ENCODE measurements around the gene HAVCR2. TPM values are rescaled to one million over a fixed set of nuclear protein-coding genes. Genes with fewer than 3 reads are reported as not detected.

Gene HAVCR2
- total and polyA plus RNA-seq, 9 of the 15 experiments (the other 6 are each of a cell fraction or from before 2014, with no cell fraction given), result 0.04 to 0.11 (median 0.06) TPM; not detected in 5

DNA sequence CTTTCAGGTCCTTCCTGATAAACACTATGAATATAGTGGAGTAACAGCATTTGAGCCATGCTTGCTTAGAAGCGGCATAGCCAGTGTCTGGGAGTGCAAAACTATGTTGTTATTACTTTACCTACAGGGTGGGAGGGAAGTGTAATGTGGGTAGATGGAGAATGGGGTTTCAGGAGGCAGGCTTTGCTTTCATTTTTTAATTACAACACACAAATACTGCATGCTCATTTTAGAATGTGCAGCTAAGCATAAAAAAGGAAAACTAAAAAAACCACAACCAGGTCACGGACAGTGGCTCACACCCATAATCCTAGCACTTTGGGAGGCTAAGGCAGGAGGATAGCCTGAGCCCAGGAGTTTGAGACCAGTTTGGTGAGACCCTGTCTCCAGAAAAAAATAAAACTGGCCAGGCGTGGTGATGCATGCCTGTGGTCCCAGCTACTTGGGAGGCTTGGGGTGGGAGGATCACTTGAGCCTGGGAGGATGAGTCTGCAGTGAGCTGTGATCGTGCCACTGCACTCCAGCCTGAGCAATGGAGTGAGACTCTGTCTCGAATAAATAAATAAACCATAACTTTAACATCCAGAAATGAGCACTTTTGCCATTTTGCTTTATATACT is 70.2 kb downstream of the HAVCR2 start:
- no peaks in the 10 kb centered on the region for H3K9me3 ChIP-seq (replicated peaks; ENCODE audit: control insufficient read depth, insufficient read depth, low read depth, low read length)
- POLR2A ChIA-PET, result no interaction called here
- no peak overlapping the region for H3K4me3 ChIP-seq
- no peaks in the 10 kb centered on the region for H3K9me1 ChIP-seq (ENCODE audit: control insufficient read depth, insufficient read depth, low read length)
- no peaks in the 10 kb centered on the region; a peak in 1 of 5 replicates for H3K4me1 ChIP-seq (replicated peaks in 1 of 2; ENCODE audit: control insufficient read depth in 2 of 2, insufficient read depth in 2 of 2, low read length in 2 of 2)
- H3K79me2 ChIP-seq (ENCODE audit: control insufficient read depth, insufficient read depth, low read length), result no peaks in the 10 kb centered on the region
- H3K36me3 ChIP-seq (ENCODE audit: control insufficient read depth, insufficient read depth, low read length), result no peaks in the 10 kb centered on the region
- ATAC-seq (no peak), DNase-seq (ENCODE audit: extremely low read depth in 1 of 4, low spot score in 3 of 4) (no peak), FAIRE-seq (no peak)
- no peak overlapping the region for H3K4me2 ChIP-seq (ENCODE audit: insufficient read depth, low read length)
- in situ Hi-C loops (cut with MboI) (no loop called here), intact Hi-C loops (cut with micrococcal nuclease) (no loop called here)
- no TSS peak for BruUV-seq (replicated peaks)
- 5% methylated on average over 5 of the region's 5 CpGs for WGBS (ENCODE audit: insufficient coverage, low coverage, missing lambda C conversion rate)
- H3K9ac ChIP-seq (ENCODE audit: insufficient read depth in 1 of 2, low read depth in 2 of 2, low read length in 2 of 2), result no peak overlapping the region
- no peaks in the 10 kb centered on the region for H4K20me1 ChIP-seq (replicated peaks; ENCODE audit: control insufficient read depth, insufficient read depth, low read length)
- TF ChIP-seq FOXP1 (CRISPR knock-in tag; IDR thresholded peaks at IDR 0.05) (no peak), HDAC8 (tag; IDR thresholded peaks at IDR 0.05) (no peak), SRSF3 (IDR thresholded peaks at IDR 0.05; ENCODE audit: insufficient read depth, low read length) (no peak), GTF2A2 (tag; IDR thresholded peaks at IDR 0.05) (no peak), KDM4B (IDR thresholded peaks at IDR 0.05; ENCODE audit: borderline replicate concordance in 2 of 2, low read depth in 1 of 2) (no peak), SAFB2 (IDR thresholded peaks at IDR 0.05; ENCODE audit: borderline replicate concordance, low read depth, low read length, severe bottlenecking) (no peak), SMAD1 (IDR thresholded peaks at IDR 0.05; ENCODE audit: low read depth, low read length, partially characterized antibody) (no peak), KDM5B (IDR thresholded peaks at IDR 0.05; ENCODE audit: insufficient replicate concordance, low read depth, low read length) (no peak)
- TF ChIP-seq, protein P1, sequence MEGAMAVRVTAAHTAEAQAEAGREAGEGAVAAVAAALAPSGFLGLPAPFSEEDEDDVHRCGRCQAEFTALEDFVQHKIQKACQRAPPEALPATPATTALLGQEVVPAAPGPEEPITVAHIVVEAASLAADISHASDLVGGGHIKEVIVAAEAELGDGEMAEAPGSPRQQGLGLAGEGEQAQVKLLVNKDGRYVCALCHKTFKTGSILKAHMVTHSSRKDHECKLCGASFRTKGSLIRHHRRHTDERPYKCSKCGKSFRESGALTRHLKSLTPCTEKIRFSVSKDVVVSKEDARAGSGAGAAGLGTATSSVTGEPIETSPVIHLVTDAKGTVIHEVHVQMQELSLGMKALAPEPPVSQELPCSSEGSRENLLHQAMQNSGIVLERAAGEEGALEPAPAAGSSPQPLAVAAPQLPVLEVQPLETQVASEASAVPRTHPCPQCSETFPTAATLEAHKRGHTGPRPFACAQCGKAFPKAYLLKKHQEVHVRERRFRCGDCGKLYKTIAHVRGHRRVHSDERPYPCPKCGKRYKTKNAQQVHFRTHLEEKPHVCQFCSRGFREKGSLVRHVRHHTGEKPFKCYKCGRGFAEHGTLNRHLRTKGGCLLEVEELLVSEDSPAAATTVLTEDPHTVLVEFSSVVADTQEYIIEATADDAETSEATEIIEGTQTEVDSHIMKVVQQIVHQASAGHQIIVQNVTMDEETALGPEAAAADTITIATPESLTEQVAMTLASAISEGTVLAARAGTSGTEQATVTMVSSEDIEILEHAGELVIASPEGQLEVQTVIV (CRISPR knock-in tag; IDR thresholded peaks at IDR 0.05; ENCODE audit: borderline replicate concordance), result no peak
- no peak overlapping the region for H3K27ac ChIP-seq (ENCODE audit: extremely low read depth, low read depth, low read length)
- CTCF ChIA-PET (ENCODE audit: low intra/inter-chr PET ratio), result no interaction called here
- H3K27me3 ChIP-seq (ENCODE audit: control insufficient read depth in 2 of 2, insufficient read depth in 2 of 2, low read length in 2 of 2), result no peaks in the 10 kb centered on the region
- H2AFZ ChIP-seq (ENCODE audit: low read depth, low read length), result no peak overlapping the region

Other genes with a start within 250 kb of the HAVCR2 start
- not detected in 2 replicates for gene TIMD4, start 145.8 kb downstream of the HAVCR2 start, total RNA-seq (2014; rRNA removed)
- not detected in 2 replicates for gene TIMD4, start 145.8 kb downstream of the HAVCR2 start, total RNA-seq (2014; rRNA removed; fragmentation: Illumina TruSeq; extraction: Trizol)
- not detected in 2 replicates for gene TIMD4, start 145.8 kb downstream of the HAVCR2 start, total RNA-seq (2015; rRNA removed; fragmentation: Illumina TruSeq; extraction: Trizol)
- not detected in 2 replicates for gene TIMD4, start 145.8 kb downstream of the HAVCR2 start, total RNA-seq (2021)
- gene TIMD4, start 145.8 kb downstream of the HAVCR2 start, polyA plus RNA-seq (2011; rRNA removed), result not detected in 2 replicates
- not detected in 2 replicates for gene TIMD4, start 145.8 kb downstream of the HAVCR2 start, polyA plus RNA-seq (2014; fragmentation: Illumina TruSeq; extraction: Trizol)
- gene TIMD4, start 145.8 kb downstream of the HAVCR2 start, polyA plus RNA-seq (2014; fragmentation: Nextera tagmentation; extraction: Ambion mirVana), result not detected
- gene TIMD4, start 145.8 kb downstream of the HAVCR2 start, polyA plus RNA-seq (2014; rRNA removed), result not detected in 2 replicates
- not detected in 2 replicates for gene HAVCR1, start 49.9 kb downstream of the HAVCR2 start, total RNA-seq (2014; rRNA removed)
- not detected in 2 replicates for gene HAVCR1, start 49.9 kb downstream of the HAVCR2 start, total RNA-seq (2014; rRNA removed; fragmentation: Illumina TruSeq; extraction: Trizol)
- gene HAVCR1, start 49.9 kb downstream of the HAVCR2 start, total RNA-seq (2015; rRNA removed; fragmentation: Illumina TruSeq; extraction: Trizol), result not detected in 2 replicates
- not detected in 2 replicates for gene HAVCR1, start 49.9 kb downstream of the HAVCR2 start, total RNA-seq (2021)
- 0.04 and 0.20 TPM in 2 replicates for gene HAVCR1, start 49.9 kb downstream of the HAVCR2 start, polyA plus RNA-seq (2011; rRNA removed)
- gene HAVCR1, start 49.9 kb downstream of the HAVCR2 start, polyA plus RNA-seq (2014; fragmentation: Illumina TruSeq; extraction: Trizol), result not detected in 2 replicates
- not detected for gene HAVCR1, start 49.9 kb downstream of the HAVCR2 start, polyA plus RNA-seq (2014; fragmentation: Nextera tagmentation; extraction: Ambion mirVana)
- not detected in 2 replicates for gene HAVCR1, start 49.9 kb downstream of the HAVCR2 start, polyA plus RNA-seq (2014; rRNA removed)
- 4.5 and 4.8 TPM in 2 replicates for gene MED7, start 33.8 kb upstream of the HAVCR2 start, total RNA-seq (2014; rRNA removed)
- gene MED7, start 33.8 kb upstream of the HAVCR2 start, total RNA-seq (2014; rRNA removed; fragmentation: Illumina TruSeq; extraction: Trizol), result 11.2 and 12.9 TPM in 2 replicates
- 9.2 and 11.8 TPM in 2 replicates for gene MED7, start 33.8 kb upstream of the HAVCR2 start, total RNA-seq (2015; rRNA removed; fragmentation: Illumina TruSeq; extraction: Trizol)
- 6.7 and 7.2 TPM in 2 replicates for gene MED7, start 33.8 kb upstream of the HAVCR2 start, total RNA-seq (2021)
- gene MED7, start 33.8 kb upstream of the HAVCR2 start, polyA plus RNA-seq (2011; rRNA removed), result 10.6 and 15.4 TPM in 2 replicates
- gene MED7, start 33.8 kb upstream of the HAVCR2 start, polyA plus RNA-seq (2014; fragmentation: Illumina TruSeq; extraction: Trizol), result 13.6 and 17.4 TPM in 2 replicates
- 10 to 100 TPM; 37.1 to 38.7 TPM for gene MED7, start 33.8 kb upstream of the HAVCR2 start, polyA plus RNA-seq (2014; fragmentation: Nextera tagmentation; extraction: Ambion mirVana)
- 12.2 and 16.9 TPM in 2 replicates for gene MED7, start 33.8 kb upstream of the HAVCR2 start, polyA plus RNA-seq (2014; rRNA removed)
- gene GARIN3, start 57.2 kb upstream of the HAVCR2 start, total RNA-seq (2014; rRNA removed), result not detected in 2 replicates
- gene GARIN3, start 57.2 kb upstream of the HAVCR2 start, total RNA-seq (2014; rRNA removed; fragmentation: Illumina TruSeq; extraction: Trizol), result not detected in 2 replicates
- gene GARIN3, start 57.2 kb upstream of the HAVCR2 start, total RNA-seq (2015; rRNA removed; fragmentation: Illumina TruSeq; extraction: Trizol), result not detected in 2 replicates
- not detected in 2 replicates for gene GARIN3, start 57.2 kb upstream of the HAVCR2 start, total RNA-seq (2021)
- not detected in 2 replicates for gene GARIN3, start 57.2 kb upstream of the HAVCR2 start, polyA plus RNA-seq (2011; rRNA removed)
- not detected in 2 replicates for gene GARIN3, start 57.2 kb upstream of the HAVCR2 start, polyA plus RNA-seq (2014; fragmentation: Illumina TruSeq; extraction: Trizol)
- gene GARIN3, start 57.2 kb upstream of the HAVCR2 start, polyA plus RNA-seq (2014; fragmentation: Nextera tagmentation; extraction: Ambion mirVana), result not detected
- gene GARIN3, start 57.2 kb upstream of the HAVCR2 start, polyA plus RNA-seq (2014; rRNA removed), result not detected in 2 replicates
- gene ITK, start 71.8 kb upstream of the HAVCR2 start, total RNA-seq (2014; rRNA removed), result not detected in 2 replicates
- not detected in 2 replicates for gene ITK, start 71.8 kb upstream of the HAVCR2 start, total RNA-seq (2014; rRNA removed; fragmentation: Illumina TruSeq; extraction: Trizol)
- 0.04 TPM in 1 of 2 replicates, not detected in the other for gene ITK, start 71.8 kb upstream of the HAVCR2 start, total RNA-seq (2015; rRNA removed; fragmentation: Illumina TruSeq; extraction: Trizol)
- 0.75 and 0.81 TPM in 2 replicates for gene ITK, start 71.8 kb upstream of the HAVCR2 start, total RNA-seq (2021)
- gene ITK, start 71.8 kb upstream of the HAVCR2 start, polyA plus RNA-seq (2011; rRNA removed), result not detected in 2 replicates
- not detected in 2 replicates for gene ITK, start 71.8 kb upstream of the HAVCR2 start, polyA plus RNA-seq (2014; fragmentation: Illumina TruSeq; extraction: Trizol)
- gene ITK, start 71.8 kb upstream of the HAVCR2 start, polyA plus RNA-seq (2014; fragmentation: Nextera tagmentation; extraction: Ambion mirVana), result not detected
- not detected in 2 replicates for gene ITK, start 71.8 kb upstream of the HAVCR2 start, polyA plus RNA-seq (2014; rRNA removed)
- 1.2 and 2.4 TPM in 2 replicates for gene CYFIP2, start 157.1 kb upstream of the HAVCR2 start, total RNA-seq (2014; rRNA removed)
- gene CYFIP2, start 157.1 kb upstream of the HAVCR2 start, total RNA-seq (2014; rRNA removed; fragmentation: Illumina TruSeq; extraction: Trizol), result 1.5 TPM in 2 replicates
- 0.76 and 0.83 TPM in 2 replicates for gene CYFIP2, start 157.1 kb upstream of the HAVCR2 start, total RNA-seq (2015; rRNA removed; fragmentation: Illumina TruSeq; extraction: Trizol)
- 2.9 and 3.6 TPM in 2 replicates for gene CYFIP2, start 157.1 kb upstream of the HAVCR2 start, total RNA-seq (2021)
- gene CYFIP2, start 157.1 kb upstream of the HAVCR2 start, polyA plus RNA-seq (2011; rRNA removed), result not detected in 2 replicates
- 1.8 and 2.2 TPM in 2 replicates for gene CYFIP2, start 157.1 kb upstream of the HAVCR2 start, polyA plus RNA-seq (2014; fragmentation: Illumina TruSeq; extraction: Trizol)
- 1 to 10 TPM; 1.1 to 1.3 TPM for gene CYFIP2, start 157.1 kb upstream of the HAVCR2 start, polyA plus RNA-seq (2014; fragmentation: Nextera tagmentation; extraction: Ambion mirVana)
- gene CYFIP2, start 157.1 kb upstream of the HAVCR2 start, polyA plus RNA-seq (2014; rRNA removed), result 1.5 TPM in 2 replicates

All from K562 (cell line).